ENCODE measurements around the gene UBR2. TPM values are rescaled to one million over a fixed set of nuclear protein-coding genes. Genes with fewer than 3 reads are reported as not detected.

The UBR2 gene
- total and polyA plus RNA-seq, 9 donors = 10.2 to 29.2 (median 23.7) TPM

- intact Hi-C loops (cut with DNase I) = no loop called here
Measured at GRCh38 chr6:42527204-42527603, 36.6 kb upstream of the UBR2 start.

GRCh38 chr6:42530296-42530695 lies 33.5 kb upstream of the UBR2 start:
- intact Hi-C loops (cut with DNase I) = loop anchor here in 3 of 4 donors (5.0 to 10.0 kb wide), 4 partner anchors 75 to 313 kb away; partner anchors contain the start of genes MRPS10 (in 1 of the 3) and TRERF1 (in 1 of the 3)
- no peak for DNase-seq
- Histone ChIP-seq H3K9me3 (no peaks in the 10 kb centered on the region), H3K27ac (no peak overlapping the region), H3K4me3 (no peak overlapping the region), H3K36me3 (no peaks in the 10 kb centered on the region), H3K27me3 (no peaks in the 10 kb centered on the region), H3K4me1 (ENCODE audit: insufficient read depth) (no peaks in the 10 kb centered on the region)
- 88 to 100% (median 94%) methylated on average over 1 of the region's 1 CpG for WGBS, 3 donors
- TF ChIP-seq POLR2A (IDR thresholded peaks at IDR 0.05) (no peak), EP300 (IDR thresholded peaks at IDR 0.05) (no peak), CTCF (IDR thresholded peaks at IDR 0.05) (no peak)

More at GRCh38 chr6:42527204-42527603, 36.6 kb upstream of the UBR2 start:
- no peak for TF ChIP-seq POLR2A (IDR thresholded peaks at IDR 0.05)
- TF ChIP-seq CTCF (IDR thresholded peaks at IDR 0.05) = no peak
- no peak for TF ChIP-seq EP300 (IDR thresholded peaks at IDR 0.05)
- Histone ChIP-seq H3K4me1 (ENCODE audit: insufficient read depth) (peaks cover 3% of the 10 kb centered on the region), H3K27me3 (no peaks in the 10 kb centered on the region), H3K4me3 (no peak overlapping the region), H3K9me3 (no peaks in the 10 kb centered on the region), H3K36me3 (no peaks in the 10 kb centered on the region), H3K27ac (no peak overlapping the region)
- no peak for DNase-seq
- 96 to 100% (median 98%) methylated on average over 1 of the region's 1 CpG for WGBS, 3 donors

GRCh38 chr6:42530751-42531150 lies 33.1 kb upstream of the UBR2 start:
- no peak for TF ChIP-seq EP300 (IDR thresholded peaks at IDR 0.05)
- TF ChIP-seq CTCF (IDR thresholded peaks at IDR 0.05) = no peak
- TF ChIP-seq POLR2A (IDR thresholded peaks at IDR 0.05) = no peak
- DNase-seq = no peak

GRCh38 chr6:42532038-42532669 lies 31.7 kb upstream of the UBR2 start:
- peak in 1 of 5 donors; percentile 31 for DNase-seq
- H3K4me1 ChIP-seq (ENCODE audit: insufficient read depth) = no peaks in the 10 kb centered on the region
- no peak overlapping the region for H3K4me3 ChIP-seq
- no peaks in the 10 kb centered on the region for H3K27me3 ChIP-seq
- TF ChIP-seq CTCF (IDR thresholded peaks at IDR 0.05) (peak; percentile 66 to 82 (median 82)), POLR2A (IDR thresholded peaks at IDR 0.05) (no peak)
- intact Hi-C loops (cut with DNase I) = loop anchor here in 3 of 4 donors (5.0 to 10.0 kb wide), 4 partner anchors 77 to 315 kb away; partner anchors contain the start of genes MRPS10 (in 1 of the 3) and TRERF1 (in 1 of the 3)
- H3K36me3 ChIP-seq = no peaks in the 10 kb centered on the region
- H3K9me3 ChIP-seq = no peaks in the 10 kb centered on the region
- no peak overlapping the region for H3K27ac ChIP-seq

More at GRCh38 chr6:42530751-42531150, 33.1 kb upstream of the UBR2 start:
- Histone ChIP-seq H3K27ac (no peak overlapping the region), H3K4me1 (ENCODE audit: insufficient read depth) (no peaks in the 10 kb centered on the region), H3K4me3 (no peak overlapping the region), H3K27me3 (no peaks in the 10 kb centered on the region), H3K36me3 (no peaks in the 10 kb centered on the region), H3K9me3 (no peaks in the 10 kb centered on the region)
- intact Hi-C loops (cut with DNase I) = loop anchor here in 3 of 4 donors (5.0 to 10.0 kb wide), 4 partner anchors 76 to 313 kb away; partner anchors contain the start of genes MRPS10 (in 1 of the 3) and TRERF1 (in 1 of the 3)
- WGBS, 3 donors = 10 to 28% (median 15%) methylated on average over 1 of the region's 1 CpG

All from ovary (tissue), 9 donors.